Left ventricle myocardium inferior (tissue), 1 donor: ENCODE results near the gene SLC8A1. TPM values are rescaled to one million over a fixed set of nuclear protein-coding genes. Genes with fewer than 3 reads are reported as not detected.

Experiments used
- DNase-seq: peaks from one replicate; pipeline ENCODE4 v3.0.0-alpha.2; 2020
- H3K27ac ChIP-seq: fragments of 200-600 bp; replicated peaks from 2 replicates; pipeline ENCODE4 v1.8.0; 2021
- H3K27me3 ChIP-seq: fragments of 200-600 bp; 2 replicates; pipeline ENCODE4 v1.8.0; 2021; ENCODE audit warnings: low read depth
- H3K36me3 ChIP-seq: fragments of 200-600 bp; 2 replicates; pipeline ENCODE4 v1.8.0; 2021
- H3K4me1 ChIP-seq: fragments of 200-600 bp; 2 replicates; pipeline ENCODE4 v1.8.0; 2021
- H3K4me3 ChIP-seq: fragments of 200-600 bp; 2 replicates; pipeline ENCODE4 v1.8.0; 2021; ENCODE audit warnings: mild to moderate bottlenecking, moderate library complexity
- H3K9me3 ChIP-seq: fragments of 200-600 bp; replicated peaks from 2 replicates; pipeline ENCODE4 v1.8.0; 2021
- CTCF ChIP-seq: fragments of 200-600 bp; IDR thresholded peaks from 2 replicates; pipeline ENCODE4 v1.8.0; 2021; ENCODE audit warnings: antibody characterized with exemption, mild to moderate bottlenecking, borderline replicate concordance
- intact Hi-C: fragments of 100-400 bp; cut with micrococcal nuclease; formaldehyde crosslinking; loops from one replicate; pipeline ENCODE4 v1.11.0; 2022
- total RNA-seq: library from RNA; stranded (reverse); fragmentation: NEBNext Ultra II Directional; extraction: Animal tissue kit (Norgen Biotek cat#: 25700); gene quantifications from one replicate; pipeline ENCODE4 v1.2.1, GENCODE V29; 2021
- donor health status: DM: no; HTN: yes; CAD: no; lungs with severe emphysema.

The SLC8A1 gene
- total RNA-seq, 1 donor from 2014 or later, result 990 TPM

DNA sequence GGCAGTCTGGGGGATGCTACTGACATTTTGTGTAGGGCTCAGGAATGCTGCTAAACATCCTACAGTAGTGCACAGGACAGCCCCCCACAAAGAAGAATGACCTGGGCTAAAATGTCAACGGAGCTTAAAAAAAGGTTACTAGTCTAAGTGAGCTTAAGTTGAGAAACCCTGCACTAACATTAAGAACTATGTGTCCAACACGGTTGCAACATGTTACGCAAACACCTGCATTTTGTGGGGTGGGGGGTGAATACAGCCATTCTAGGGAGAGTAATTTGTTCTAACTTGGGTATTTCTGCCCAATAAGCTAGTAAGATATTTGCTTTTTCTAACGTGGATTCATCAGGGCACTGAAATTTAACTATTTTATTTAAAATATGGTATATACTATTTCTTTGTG, 57.9 kb downstream of the SLC8A1 start:
- Histone ChIP-seq H3K4me3 (no peak overlapping the region), H3K36me3 (no peaks in the 10 kb centered on the region), H3K27me3 (no peaks in the 10 kb centered on the region), H3K4me1 (peaks cover 78% of the 10 kb centered on the region), H3K27ac (peak overlapping the region; percentile 47), H3K9me3 (no peaks in the 10 kb centered on the region)
- no peak for TF ChIP-seq CTCF
- no peak for DNase-seq
- intact Hi-C loops, result no loop called here

DNA sequence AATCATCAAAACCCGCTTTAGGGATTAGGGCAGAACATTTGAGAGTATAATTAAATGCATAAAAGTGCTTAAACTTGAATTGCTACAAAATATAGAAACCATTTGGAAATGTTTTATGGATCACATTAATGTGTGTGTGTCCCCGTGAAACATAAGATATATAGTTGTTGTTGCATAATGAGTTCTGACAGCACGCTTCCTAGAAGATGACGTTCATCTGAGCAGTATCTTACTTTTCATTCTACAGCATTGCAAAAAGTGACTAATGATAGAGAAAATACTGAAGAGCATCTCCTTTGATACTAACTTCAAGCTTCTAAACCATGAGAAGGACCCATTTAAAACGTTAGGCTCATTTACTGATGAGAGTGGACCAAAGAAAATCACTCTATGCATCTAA, 63.7 kb downstream of the SLC8A1 start:
- H3K9me3 ChIP-seq, result no peaks in the 10 kb centered on the region
- no peak overlapping the region for H3K4me3 ChIP-seq
- no peak for TF ChIP-seq CTCF
- peaks cover 65% of the 10 kb centered on the region for H3K4me1 ChIP-seq
- intact Hi-C loops, result no loop called here
- no peak overlapping the region for H3K27ac ChIP-seq
- H3K36me3 ChIP-seq, result no peaks in the 10 kb centered on the region
- H3K27me3 ChIP-seq, result no peaks in the 10 kb centered on the region
- no peak for DNase-seq

DNA sequence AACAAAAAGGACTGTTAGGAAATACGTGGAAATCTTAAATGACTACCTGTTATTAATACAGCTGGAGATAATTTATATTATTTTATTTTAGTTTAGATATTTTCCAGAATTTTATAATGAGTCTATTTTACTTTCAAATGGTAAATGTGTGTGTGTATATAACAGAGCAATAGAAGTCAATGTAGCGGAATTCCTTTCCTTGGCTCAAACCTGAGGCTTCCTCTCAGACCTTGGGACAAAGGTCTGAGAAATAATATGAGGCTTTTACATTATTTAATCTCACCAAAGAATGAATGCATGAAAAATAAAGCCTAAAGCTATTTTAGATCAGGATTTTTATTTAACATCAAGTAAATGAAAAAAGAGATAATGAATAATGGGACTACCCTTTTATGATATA, 65.7 kb downstream of the SLC8A1 start:
- intact Hi-C loops, result no loop called here
- no peak for TF ChIP-seq CTCF
- H3K36me3 ChIP-seq, result no peaks in the 10 kb centered on the region
- peaks cover 50% of the 10 kb centered on the region for H3K4me1 ChIP-seq
- H3K9me3 ChIP-seq, result peaks cover 13% of the 10 kb centered on the region
- H3K27ac ChIP-seq, result no peak overlapping the region
- DNase-seq, result no peak
- no peaks in the 10 kb centered on the region for H3K27me3 ChIP-seq
- H3K4me3 ChIP-seq, result no peak overlapping the region

DNA sequence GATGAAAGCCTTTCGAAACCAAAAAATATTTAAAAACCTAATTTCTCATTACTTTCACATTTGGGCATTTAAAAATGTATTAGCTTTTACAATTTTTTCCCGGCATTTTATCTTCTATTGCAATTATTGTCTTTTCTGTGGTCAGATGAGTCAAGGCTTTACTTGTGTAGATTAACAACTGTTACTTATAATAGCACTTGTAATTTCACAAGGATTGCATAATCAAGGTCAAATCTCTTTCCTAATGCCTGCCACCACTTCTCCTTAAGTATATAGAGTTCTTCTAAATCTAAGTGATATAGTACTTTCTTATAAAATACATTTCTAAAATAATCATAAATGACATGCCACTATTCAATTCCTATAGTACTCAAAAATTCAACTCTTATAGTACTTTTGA, 67.2 kb downstream of the SLC8A1 start:
- Histone ChIP-seq H3K27me3 (no peaks in the 10 kb centered on the region), H3K36me3 (no peaks in the 10 kb centered on the region), H3K27ac (peak overlapping the region; percentile 3), H3K4me1 (peaks cover 59% of the 10 kb centered on the region), H3K9me3 (peaks cover 19% of the 10 kb centered on the region), H3K4me3 (no peak overlapping the region)
- no peak for DNase-seq
- intact Hi-C loops, result no loop called here
- no peak for TF ChIP-seq CTCF

GRCh38 chr2:40384233-40384632, 67.7 kb downstream of the SLC8A1 start:
- DNase-seq, result no peak
- Histone ChIP-seq H3K4me3 (no peak overlapping the region), H3K9me3 (peaks cover 19% of the 10 kb centered on the region), H3K36me3 (no peaks in the 10 kb centered on the region), H3K27ac (peak overlapping the region; percentile 3), H3K4me1 (peaks cover 56% of the 10 kb centered on the region), H3K27me3 (no peaks in the 10 kb centered on the region)
- intact Hi-C loops, result no loop called here
- no peak for TF ChIP-seq CTCF

DNA sequence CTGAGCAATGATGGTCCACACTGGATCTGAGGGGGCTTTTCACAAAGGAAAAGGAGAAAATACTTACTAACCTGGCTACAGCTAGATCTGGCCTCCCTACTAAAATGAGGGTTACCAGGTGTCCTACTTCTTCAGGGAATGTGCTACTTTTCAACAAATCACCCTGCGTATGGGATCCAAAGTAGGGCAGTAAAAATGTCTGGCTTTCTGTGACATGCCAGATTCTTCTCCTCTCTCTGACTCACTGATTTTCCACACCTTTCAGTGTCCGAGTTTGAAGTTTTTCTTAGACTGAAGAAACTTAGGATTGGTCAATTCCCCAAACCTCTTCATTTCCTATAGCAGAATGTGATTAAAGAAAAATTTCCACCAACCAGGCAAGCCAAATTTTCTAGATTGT, 71.2 kb downstream of the SLC8A1 start:
- TF ChIP-seq CTCF, result no peak
- H3K4me1 ChIP-seq, result peaks cover 50% of the 10 kb centered on the region
- no peak overlapping the region for H3K4me3 ChIP-seq

More for the DNA sequence above, 71.2 kb downstream of the SLC8A1 start:
- no peak for DNase-seq
- H3K27me3 ChIP-seq, result no peaks in the 10 kb centered on the region
- no peak overlapping the region for H3K27ac ChIP-seq
- no peaks in the 10 kb centered on the region for H3K36me3 ChIP-seq
- intact Hi-C loops, result no loop called here
- H3K9me3 ChIP-seq, result peaks cover 19% of the 10 kb centered on the region
